ENCODE results near the gene MYO5A.

The MYO5A gene

DNA sequence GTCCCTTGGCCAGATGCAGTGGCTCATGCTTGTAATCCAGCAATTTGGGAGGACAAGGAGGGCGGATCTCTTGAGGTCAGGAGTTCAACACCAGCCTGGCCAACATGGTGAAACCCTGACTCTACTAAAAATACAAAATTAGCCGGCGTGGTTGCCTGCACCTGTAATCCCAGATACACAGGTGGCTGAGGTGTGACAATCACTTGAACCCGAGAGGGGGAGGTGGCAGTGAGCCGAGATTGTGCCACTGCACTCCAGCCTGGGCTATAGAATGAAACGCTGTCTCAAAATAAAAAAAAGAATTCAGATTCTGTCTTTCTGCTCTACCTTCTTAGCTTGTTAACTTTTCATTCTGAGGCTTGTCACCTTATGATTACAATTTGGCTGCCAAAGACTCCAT is 22.1 kb downstream of the MYO5A start:
- Histone ChIP-seq H3K36me3 (ENCODE audit: insufficient read depth, low read length) (no peaks in the 10 kb centered on the region), H3K4me1 (ENCODE audit: insufficient read depth, low read length, severe bottlenecking) (peaks cover 66% of the 10 kb centered on the region), H3K9me2 (ENCODE audit: low read depth, low read length) (no peaks in the 10 kb centered on the region), H3K9me3 (ENCODE audit: low read length) (no peaks in the 10 kb centered on the region), H2AFZ (ENCODE audit: low read length) (no peak overlapping the region), H3F3A (ENCODE audit: insufficient read depth, low read length) (no peaks in the 10 kb centered on the region), H3K4me2 (ENCODE audit: low read length) (peak overlapping the region; percentile 36; the same call in 1 of the 2 replicates), H4K20me1 (ENCODE audit: insufficient read depth, low read length) (no peaks in the 10 kb centered on the region), H3K27me3 (ENCODE audit: insufficient read depth, low read length) (no peaks in the 10 kb centered on the region), H3K4me3 (ENCODE audit: low read depth, low read length, poor library complexity, severe bottlenecking) (no peak overlapping the region), H3K79me2 (ENCODE audit: insufficient read depth, low read length) (peaks cover 32% of the 10 kb centered on the region), H3K9ac (ENCODE audit: low read length) (peak overlapping the region; percentile 2; the same call in 1 of the 2 replicates), H3K27ac (ENCODE audit: low read depth, low read length, poor library complexity, severe bottlenecking) (peak overlapping the region; percentile 46)
- TF ChIP-seq, protein P1, sequence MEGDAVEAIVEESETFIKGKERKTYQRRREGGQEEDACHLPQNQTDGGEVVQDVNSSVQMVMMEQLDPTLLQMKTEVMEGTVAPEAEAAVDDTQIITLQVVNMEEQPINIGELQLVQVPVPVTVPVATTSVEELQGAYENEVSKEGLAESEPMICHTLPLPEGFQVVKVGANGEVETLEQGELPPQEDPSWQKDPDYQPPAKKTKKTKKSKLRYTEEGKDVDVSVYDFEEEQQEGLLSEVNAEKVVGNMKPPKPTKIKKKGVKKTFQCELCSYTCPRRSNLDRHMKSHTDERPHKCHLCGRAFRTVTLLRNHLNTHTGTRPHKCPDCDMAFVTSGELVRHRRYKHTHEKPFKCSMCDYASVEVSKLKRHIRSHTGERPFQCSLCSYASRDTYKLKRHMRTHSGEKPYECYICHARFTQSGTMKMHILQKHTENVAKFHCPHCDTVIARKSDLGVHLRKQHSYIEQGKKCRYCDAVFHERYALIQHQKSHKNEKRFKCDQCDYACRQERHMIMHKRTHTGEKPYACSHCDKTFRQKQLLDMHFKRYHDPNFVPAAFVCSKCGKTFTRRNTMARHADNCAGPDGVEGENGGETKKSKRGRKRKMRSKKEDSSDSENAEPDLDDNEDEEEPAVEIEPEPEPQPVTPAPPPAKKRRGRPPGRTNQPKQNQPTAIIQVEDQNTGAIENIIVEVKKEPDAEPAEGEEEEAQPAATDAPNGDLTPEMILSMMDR (IDR thresholded peaks at IDR 0.05; ENCODE audit: low read length): no peak
- TF ChIP-seq EZH2 (IDR thresholded peaks at IDR 0.05; ENCODE audit: borderline replicate concordance, low read length): no peak

DNA sequence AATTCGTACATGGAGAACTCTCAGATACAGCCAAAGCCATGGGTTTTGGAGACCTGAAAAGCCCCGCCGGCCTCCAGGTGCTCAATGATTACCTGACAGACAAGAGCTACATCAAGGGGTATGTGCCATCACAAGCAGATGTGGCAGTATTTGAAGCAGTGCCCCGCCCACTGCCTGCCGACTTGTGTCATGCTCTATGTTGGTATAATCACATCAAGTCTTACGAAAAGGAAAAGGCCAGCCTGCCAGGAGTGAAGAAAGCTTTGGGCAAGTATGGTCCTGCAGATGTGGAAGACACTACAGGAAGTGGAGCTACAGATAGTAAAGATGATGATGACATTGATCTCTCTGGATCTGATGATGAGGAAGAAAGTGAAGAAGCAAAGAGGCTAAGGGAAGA is 23.5 kb downstream of the MYO5A start:
- Histone ChIP-seq H3K4me1 (ENCODE audit: insufficient read depth, low read length, severe bottlenecking) (peaks cover 66% of the 10 kb centered on the region), H3K27me3 (ENCODE audit: insufficient read depth, low read length) (no peaks in the 10 kb centered on the region), H3K9ac (ENCODE audit: low read length) (no peak overlapping the region), H2AFZ (ENCODE audit: low read length) (no peak overlapping the region), H3K4me2 (ENCODE audit: low read length) (peak overlapping the region; percentile 36; the same call in 1 of the 2 replicates), H3F3A (ENCODE audit: insufficient read depth, low read length) (no peaks in the 10 kb centered on the region), H3K9me3 (ENCODE audit: low read length) (no peaks in the 10 kb centered on the region), H3K9me2 (ENCODE audit: low read depth, low read length) (no peaks in the 10 kb centered on the region), H3K27ac (ENCODE audit: low read depth, low read length, poor library complexity, severe bottlenecking) (peak overlapping the region; percentile 93), H3K79me2 (ENCODE audit: insufficient read depth, low read length) (peaks cover 33% of the 10 kb centered on the region), H3K36me3 (ENCODE audit: insufficient read depth, low read length) (no peaks in the 10 kb centered on the region), H3K4me3 (ENCODE audit: low read depth, low read length, poor library complexity, severe bottlenecking) (no peak overlapping the region), H4K20me1 (ENCODE audit: insufficient read depth, low read length) (no peaks in the 10 kb centered on the region)
- TF ChIP-seq EZH2 (IDR thresholded peaks at IDR 0.05; ENCODE audit: borderline replicate concordance, low read length): no peak
- TF ChIP-seq, protein P1 (IDR thresholded peaks at IDR 0.05; ENCODE audit: low read length): no peak

DNA sequence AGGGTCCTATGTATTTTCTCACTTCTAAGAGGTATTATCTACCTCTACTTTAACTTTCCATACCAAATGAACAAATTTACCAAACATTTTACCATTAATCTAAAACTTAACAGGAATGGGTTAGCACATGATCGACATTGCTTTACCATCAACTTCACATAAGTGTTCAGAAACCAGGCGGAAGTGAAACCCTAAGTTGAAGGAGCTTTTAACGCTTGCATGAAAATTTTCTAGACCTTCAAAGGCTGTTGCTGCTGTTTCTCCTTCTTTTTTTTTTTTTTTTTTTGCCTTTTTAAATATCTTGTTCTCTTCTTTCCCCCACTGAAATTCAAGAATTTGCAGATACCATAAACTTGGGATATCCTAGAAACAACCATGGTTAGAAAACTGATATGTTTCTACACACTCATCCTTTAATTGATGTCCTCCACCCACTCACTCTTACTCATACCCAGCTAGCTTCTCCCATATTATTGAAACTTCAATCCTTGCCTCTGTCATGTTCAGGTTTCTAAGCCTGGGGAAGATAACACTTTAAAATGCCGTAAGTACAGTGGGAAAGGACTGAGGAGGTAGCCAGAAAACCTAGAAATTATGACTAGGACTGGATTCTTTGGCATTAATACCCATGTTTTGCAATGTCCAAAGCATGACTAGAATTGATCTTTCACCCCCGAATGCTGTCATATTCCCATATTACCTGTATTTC is 24.7 kb downstream of the MYO5A start:
- Histone ChIP-seq H3K9ac (ENCODE audit: low read length) (peak overlapping the region; percentile 46; the same call in 1 of the 2 replicates), H2AFZ (ENCODE audit: low read length) (no peak overlapping the region), H3K9me2 (ENCODE audit: low read depth, low read length) (no peaks in the 10 kb centered on the region), H3K36me3 (ENCODE audit: insufficient read depth, low read length) (no peaks in the 10 kb centered on the region), H3K4me1 (ENCODE audit: insufficient read depth, low read length, severe bottlenecking) (peaks cover 60% of the 10 kb centered on the region), H3F3A (ENCODE audit: insufficient read depth, low read length) (no peaks in the 10 kb centered on the region), H3K79me2 (ENCODE audit: insufficient read depth, low read length) (peaks cover 29% of the 10 kb centered on the region), H3K4me3 (ENCODE audit: low read depth, low read length, poor library complexity, severe bottlenecking) (peak overlapping the region; percentile 33), H3K27ac (ENCODE audit: low read depth, low read length, poor library complexity, severe bottlenecking) (peak overlapping the region; percentile 93), H3K27me3 (ENCODE audit: insufficient read depth, low read length) (no peaks in the 10 kb centered on the region), H4K20me1 (ENCODE audit: insufficient read depth, low read length) (no peaks in the 10 kb centered on the region), H3K9me3 (ENCODE audit: low read length) (no peaks in the 10 kb centered on the region), H3K4me2 (ENCODE audit: low read length) (peak overlapping the region; percentile 59)
- TF ChIP-seq, protein P1 (IDR thresholded peaks at IDR 0.05; ENCODE audit: low read length): no peak
- TF ChIP-seq EZH2 (IDR thresholded peaks at IDR 0.05; ENCODE audit: borderline replicate concordance, low read length): no peak
